ENCODE data around the gene ITGAL. TPM values are rescaled to one million over a fixed set of nuclear protein-coding genes. Genes with fewer than 3 reads are reported as not detected.

Gene ITGAL
- total and polyA plus RNA-seq, 2 of the 13 experiments (the other 11 are each of a cell fraction or from before 2014, with no cell fraction given), result 0.86 to 1.2 TPM

- TF ChIP-seq ZNF616 (CRISPR knock-in tag; IDR thresholded peaks at IDR 0.05; ENCODE audit: low read depth) (peak; percentile 62; the same call in 1 of the 2 replicates), YEATS2 (CRISPR knock-in tag; IDR thresholded peaks at IDR 0.05; ENCODE audit: borderline replicate concordance) (peak; percentile 61; the same call in 1 of the 2 replicates), PHF5A (CRISPR knock-in tag; IDR thresholded peaks at IDR 0.05; ENCODE audit: low read depth, unreplicated experiment) (no peak), ARNTL (CRISPR knock-in tag; IDR thresholded peaks at IDR 0.05) (peak; percentile 64), HNRNPL (IDR thresholded peaks at IDR 0.05; ENCODE audit: low read depth, low read length) (peak; percentile 59; the same call in 1 of the 2 replicates), ZNF574 (CRISPR knock-in tag; IDR thresholded peaks at IDR 0.05) (peak; percentile 94), FOXP1 (IDR thresholded peaks at IDR 0.05) (no peak), FOXP1 (CRISPR knock-in tag; IDR thresholded peaks at IDR 0.05) (no peak), ZNF660 (CRISPR knock-in tag; IDR thresholded peaks at IDR 0.05; ENCODE audit: borderline replicate concordance, low read depth) (no peak), ZHX2 (IDR thresholded peaks at IDR 0.05; ENCODE audit: low read depth) (peak; percentile 65; the same call in 1 of the 2 replicates), ZHX2 (CRISPR knock-in tag; IDR thresholded peaks at IDR 0.05; ENCODE audit: borderline replicate concordance) (no peak), HOXD1 (CRISPR knock-in tag; IDR thresholded peaks at IDR 0.05) (peak; percentile 74), ZNF317 (CRISPR knock-in tag; IDR thresholded peaks at IDR 0.05) (peak; percentile 80; the same call in 1 of the 2 replicates), SMC3 (IDR thresholded peaks at IDR 0.05; ENCODE audit: low read length) (no peak), ZNF629 (CRISPR knock-in tag; conservative IDR thresholded peaks at IDR 0.05) (no peak), MED1 (CRISPR knock-in tag; IDR thresholded peaks at IDR 0.05) (peak; percentile 61), ZNF703 (CRISPR knock-in tag; IDR thresholded peaks at IDR 0.05; ENCODE audit: borderline replicate concordance) (no peak)
Observed at GRCh38 chr16:30526823-30527634, 54.5 kb downstream of the ITGAL start (continued).
